Endothelial cell of umbilical vein (primary cell): Measurements from ENCODE around the gene TP73. TPM values are rescaled to one million over a fixed set of nuclear protein-coding genes. Genes with fewer than 3 reads are reported as not detected.

Experiments
- BruUV-seq: library from RNA; stranded (reverse); fragments of 400-500 nt; replicated peaks from 2 replicates; lab custom pipeline; 2021; lab: Mats Ljungman, UMichigan
- CTCF ChIA-PET: fragments of 300-600, 350-600 bp; sonication (Branson Sonifier 250); formaldehyde crosslinking; loops from one replicate; lab custom pipeline; 2021; ENCODE audit warnings: antibody characterized with exemption, inconsistent platforms; lab: Charles Lee
- POLR2A ChIA-PET: fragments of 300-600, 350-600 bp; sonication (Branson Sonifier 250); formaldehyde crosslinking; loops from one replicate; lab custom pipeline; 2021; ENCODE audit warnings: antibody characterized with exemption, inconsistent platforms; lab: Charles Lee
- DNase-seq: peaks from one replicate; pipeline ENCODE4 v3.0.0-alpha.2; 2011; ENCODE audit warnings: low read depth, low spot score
- FAIRE-seq: peaks from 2 replicates; lab custom pipeline; 2011; peaks lifted over from hg19 to GRCh38; lab: Jason Lieb, UNC
- H2AFZ ChIP-seq: 2 replicates; pipeline ENCODE4 v1.6.0; 2012; ENCODE audit warnings: low read depth, low read length, control low read depth, inconsistent platforms
- H3K27ac ChIP-seq: 2 replicates; pipeline ENCODE4 v1.5.1; 2011; ENCODE audit warnings: low read depth, mild to moderate bottlenecking, control low read depth, low read length, moderate library complexity; ENCODE audit not compliant: insufficient read depth
- H3K27me3 ChIP-seq, 2 experiments: 2 replicates each; pipeline versions ENCODE4 v1.6.0 to v1.6.1; 2011; ENCODE audit warnings: low read length in 2 of 2, mixed read lengths in 1 of 2; ENCODE audit not compliant: control insufficient read depth in 2 of 2, insufficient read depth in 2 of 2
- H3K36me3 ChIP-seq, 2 experiments: 2 replicates in 1 of 2; 3 replicates in 1 of 2; pipeline ENCODE4 v1.5.1; 2011; ENCODE audit warnings: low read length in 2 of 2, mild to moderate bottlenecking in 1 of 2, moderate library complexity in 1 of 2; ENCODE audit not compliant: control insufficient read depth in 2 of 2, insufficient read depth in 2 of 2; ENCODE audit errors: extremely low read depth in 1 of 2
- H3K4me1 ChIP-seq: 3 replicates; pipeline ENCODE4 v1.5.1; 2011; ENCODE audit warnings: mild to moderate bottlenecking, low read length; ENCODE audit not compliant: control insufficient read depth, insufficient read depth; ENCODE audit errors: extremely low read depth
- H3K4me2 ChIP-seq: 2 replicates; pipeline ENCODE4 v1.6.1; 2011; ENCODE audit warnings: low read length, control low read depth, mixed read lengths; ENCODE audit not compliant: insufficient read depth
- H3K4me3 ChIP-seq, 3 experiments: fragments of 200-600 bp in 1 of 3; sonication (generic), shearing (Covaris generic) in 1 of 3; replicated peaks in 1 of 3; 2 replicates each; pipeline ENCODE4 v1.5.1; 2011 to 2016; ENCODE audit warnings: control low read depth in 3 of 3, low read length in 3 of 3, mild to moderate bottlenecking in 2 of 3, inconsistent platforms in 1 of 3, low read depth in 1 of 3, moderate library complexity in 1 of 3; ENCODE audit not compliant: insufficient read depth in 1 of 3
- H3K79me2 ChIP-seq: 2 replicates; pipeline ENCODE4 v1.6.0; 2012; ENCODE audit warnings: low read length, inconsistent platforms; ENCODE audit not compliant: control insufficient read depth, insufficient read depth
- H3K9ac ChIP-seq: replicated peaks from 2 replicates; pipeline ENCODE3; 2011; ENCODE audit warnings: low read length, control low read depth; ENCODE audit not compliant: insufficient read depth; ENCODE audit errors: extremely low read depth
- H3K9me1 ChIP-seq: replicated peaks from 3 replicates; pipeline ENCODE4 v1.6.0; 2011; ENCODE audit warnings: mild to moderate bottlenecking, low read length; ENCODE audit not compliant: control insufficient read depth, insufficient read depth; ENCODE audit errors: extremely low read depth
- H3K9me3 ChIP-seq: replicated peaks from 2 replicates; pipeline ENCODE4 v1.5.1; 2012; ENCODE audit warnings: low read length, inconsistent platforms; ENCODE audit not compliant: control insufficient read depth, insufficient read depth
- H4K20me1 ChIP-seq: replicated peaks from 2 replicates; pipeline ENCODE3; 2011; ENCODE audit warnings: mild to moderate bottlenecking, low read length; ENCODE audit not compliant: control insufficient read depth, insufficient read depth; ENCODE audit errors: extremely low read depth
- CTCF ChIP-seq, 2 donors: IDR thresholded peaks; 1 replicate in 1 of 2; 2 replicates in 1 of 2; pipeline ENCODE4 v1.5.1; 2011; ENCODE audit warnings: low read length in 2 of 2, mild to moderate bottlenecking in 2 of 2, moderate library complexity in 2 of 2, control low read depth in 1 of 2, inconsistent platforms in 1 of 2, low read depth in 1 of 2; ENCODE audit not compliant: insufficient read depth in 1 of 2; ENCODE audit errors: extremely low read depth in 1 of 2
- EZH2 ChIP-seq: IDR thresholded peaks from 2 replicates; pipeline ENCODE4 v1.6.1; 2012; ENCODE audit warnings: borderline replicate concordance, low read depth, mild to moderate bottlenecking, moderate library complexity, low read length, inconsistent platforms; ENCODE audit not compliant: severe bottlenecking
- FOS ChIP-seq: IDR thresholded peaks from 2 replicates; pipeline ENCODE4 v1.6.1; 2011; ENCODE audit warnings: mild to moderate bottlenecking, low read length, moderate library complexity, borderline replicate concordance; ENCODE audit not compliant: insufficient read depth
- GATA2 ChIP-seq: IDR thresholded peaks from 2 replicates; pipeline ENCODE4 v1.7.0; 2011; ENCODE audit warnings: low read depth, mild to moderate bottlenecking, moderate library complexity, mixed read lengths, low read length; ENCODE audit not compliant: insufficient read length, insufficient read depth
- JUN ChIP-seq: IDR thresholded peaks from 2 replicates; pipeline ENCODE4 v1.6.1; 2011; ENCODE audit warnings: borderline replicate concordance, low read depth; ENCODE audit not compliant: insufficient read length, insufficient read depth
- MAX ChIP-seq: IDR thresholded peaks from 2 replicates; pipeline ENCODE4 v1.6.1; 2011; ENCODE audit not compliant: insufficient read depth, insufficient read length
- MYC ChIP-seq: IDR thresholded peaks from one replicate; pipeline ENCODE4 v1.6.1; 2011; ENCODE audit warnings: mild to moderate bottlenecking, low read depth, low read length
- POLR2A ChIP-seq: IDR thresholded peaks from 2 replicates; pipeline ENCODE4 v1.6.1; 2012; ENCODE audit warnings: low read depth, mild to moderate bottlenecking, control low read depth, low read length
- POLR2AphosphoS5 ChIP-seq: IDR thresholded peaks from 2 replicates; pipeline ENCODE4 v1.6.1; 2012; ENCODE audit warnings: low read depth, mild to moderate bottlenecking, control low read depth, low read length, moderate library complexity; ENCODE audit not compliant: insufficient read depth
- dilution Hi-C: fragments of 300-500 bp; cut with MboI; formaldehyde crosslinking; loops from one replicate; pipeline ENCODE4 v1.15.0; 2019; ENCODE audit warnings: low sequenced_read_pairs; ENCODE audit not compliant: extremely low pct_ligation_motif_present
- intact Hi-C: fragments of 100-400 bp; cut with micrococcal nuclease; formaldehyde crosslinking; loops from one replicate; pipeline ENCODE4 v1.10.0; 2022
- polyA plus RNA-seq, 4 experiments: library from polyadenylated mRNA; depleted of rRNA in 3 of 4; stranded (reverse) in 3 of 4; unstranded in 1 of 4; fragments of >200 nt; gene quantifications; 2 replicates each; pipeline versions ENCODE4 v1.2.1 to v1.2.3, GENCODE V29; 2011 to 2012; ENCODE audit warnings: missing spikeins in 1 of 4
- total RNA-seq: library from RNA; stranded (reverse); gene quantifications from 2 replicates; pipeline ENCODE4 v1.2.3, GENCODE V29; 2021

TP73 gene
- total and polyA plus RNA-seq, 2 donors (not counting 3 experiments of a cell fraction or from before 2014, with no cell fraction given): 0.03 to 0.15 TPM

GRCh38 chr1:3699596-3699995 is 47.3 kb downstream of the TP73 start:
- CTCF ChIA-PET: interaction anchor here (2.0 kb wide), 1 partner anchor 25 kb away, joined by 9 read pairs; no protein-coding TSS in a partner anchor

GRCh38 chr1:3700631-3701030 is 48.3 kb downstream of the TP73 start:
- BruUV-seq: no TSS peak
- no peaks in the 10 kb centered on the region for H3K36me3 ChIP-seq
- TF ChIP-seq JUN (no peak), MYC (no peak), CTCF (IDR thresholded peaks at IDR 0.05; ENCODE audit: extremely low read depth in 1 of 2, insufficient read depth in 1 of 2, low read depth in 1 of 2, low read length in 2 of 2) (no peak), GATA2 (no peak), POLR2A (no peak), FOS (no peak), POLR2AphosphoS5 (no peak), EZH2 (no peak), MAX (no peak)
- no peak for DNase-seq
- no peak overlapping the region for H3K4me2 ChIP-seq
- no peaks in the 10 kb centered on the region for H3K9me3 ChIP-seq
- H4K20me1 ChIP-seq: no peaks in the 10 kb centered on the region
- no peak for FAIRE-seq
- no peak overlapping the region for H3K27ac ChIP-seq
- POLR2A ChIA-PET: no interaction called here
- H3K79me2 ChIP-seq: no peaks in the 10 kb centered on the region
- dilution Hi-C loops: no loop called here
- CTCF ChIA-PET: interaction anchor here (1.1 kb wide), 1 partner anchor 24 kb away, joined by 3 read pairs; no protein-coding TSS in a partner anchor
- no peaks in the 10 kb centered on the region for H3K27me3 ChIP-seq
- no peaks in the 10 kb centered on the region for H3K9me1 ChIP-seq
- intact Hi-C loops: no loop called here
- no peaks in the 10 kb centered on the region for H3K4me1 ChIP-seq
- H2AFZ ChIP-seq: no peak overlapping the region
- H3K9ac ChIP-seq: no peak overlapping the region
- no peak overlapping the region for H3K4me3 ChIP-seq

More at GRCh38 chr1:3699596-3699995, 47.3 kb downstream of the TP73 start:
- H3K79me2 ChIP-seq: no peaks in the 10 kb centered on the region
- H3K27ac ChIP-seq: no peak overlapping the region
- DNase-seq (no peak), FAIRE-seq (no peak)
- dilution Hi-C loops: no loop called here
- no peaks in the 10 kb centered on the region for H3K9me1 ChIP-seq
- no peaks in the 10 kb centered on the region for H3K4me1 ChIP-seq
- BruUV-seq: no TSS peak
- intact Hi-C loops: no loop called here
- no peak overlapping the region for H3K4me2 ChIP-seq
- no peak overlapping the region for H3K4me3 ChIP-seq
- H4K20me1 ChIP-seq: no peaks in the 10 kb centered on the region
- POLR2A ChIA-PET: no interaction called here
- no peak for TF ChIP-seq FOS
- no peak for TF ChIP-seq MAX
- no peak overlapping the region for H3K9ac ChIP-seq
- no peaks in the 10 kb centered on the region for H3K9me3 ChIP-seq
- H3K27me3 ChIP-seq: no peaks in the 10 kb centered on the region
- H3K36me3 ChIP-seq: no peaks in the 10 kb centered on the region
- no peak overlapping the region for H2AFZ ChIP-seq
